Stomach smooth muscle (tissue), 2 donors: ENCODE data around the gene SKOR2.
"Not testable (repeated sequence)": the region's sequence is repeated elsewhere in the genome, so short reads cannot be mapped to it uniquely, and the experiment has no call there.

ENCODE experiments used
- H3K27ac ChIP-seq: one replicate; pipeline ENCODE4 v1.7.0; 2013; ENCODE audit warnings: mild to moderate bottlenecking, low read length, inconsistent platforms
- H3K27me3 ChIP-seq, 2 donors: one replicate each; pipeline ENCODE4 v1.7.0; 2013; ENCODE audit warnings: low read length in 2 of 2; ENCODE audit not compliant: insufficient read depth in 2 of 2, control insufficient read depth in 1 of 2
- H3K36me3 ChIP-seq, 2 donors: one replicate each; pipeline ENCODE4 v1.7.0; 2013; ENCODE audit warnings: low read length in 2 of 2; ENCODE audit not compliant: control insufficient read depth in 2 of 2, insufficient read depth in 2 of 2
- H3K4me1 ChIP-seq: one replicate; pipeline ENCODE4 v1.7.0; 2013; ENCODE audit warnings: low read length; ENCODE audit not compliant: control insufficient read depth, insufficient read depth
- H3K4me3 ChIP-seq, 2 donors: one replicate each; pipeline ENCODE4 v1.7.0; 2013; ENCODE audit warnings: low read length in 2 of 2
- H3K9ac ChIP-seq, 2 donors: one replicate each; pipeline ENCODE4 v1.7.0; 2013; ENCODE audit warnings: low read length in 2 of 2, mild to moderate bottlenecking in 1 of 2
- H3K9me3 ChIP-seq, 2 donors: one replicate each; pipeline ENCODE4 v1.7.0; 2013; ENCODE audit warnings: low read length in 2 of 2; ENCODE audit not compliant: control insufficient read depth in 2 of 2
- donor health status: healthy.
- donor health status: Pancreatic carcinoma.

The SKOR2 gene

DNA sequence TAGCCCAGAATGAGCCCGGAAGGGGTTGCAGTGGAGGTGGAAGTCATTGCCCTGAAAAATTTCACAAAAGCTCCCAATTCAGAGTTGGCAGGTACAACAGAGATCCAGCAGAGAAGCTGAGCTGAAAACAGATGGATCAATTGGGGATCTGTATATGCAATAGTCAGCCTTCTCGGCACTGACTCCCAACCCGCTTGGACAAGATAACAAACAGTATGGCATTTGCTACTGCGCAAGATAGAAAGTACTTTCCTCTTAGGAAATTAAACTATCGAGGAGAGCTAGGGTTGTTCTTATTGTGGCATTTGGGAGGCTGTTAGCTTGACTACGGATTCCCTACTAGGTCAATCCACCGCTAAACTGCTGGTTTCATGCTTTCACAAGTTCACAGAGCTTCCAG lies 63.7 kb downstream of the SKOR2 start:
- H3K27ac ChIP-seq = no peak overlapping the region
- no peak overlapping the region for H3K4me3 ChIP-seq
- no peak overlapping the region for H3K9ac ChIP-seq
- no peaks in the 10 kb centered on the region for H3K4me1 ChIP-seq
- no peaks in the 10 kb centered on the region for H3K9me3 ChIP-seq
- no peaks in the 10 kb centered on the region for H3K27me3 ChIP-seq
- no peaks in the 10 kb centered on the region for H3K36me3 ChIP-seq

DNA sequence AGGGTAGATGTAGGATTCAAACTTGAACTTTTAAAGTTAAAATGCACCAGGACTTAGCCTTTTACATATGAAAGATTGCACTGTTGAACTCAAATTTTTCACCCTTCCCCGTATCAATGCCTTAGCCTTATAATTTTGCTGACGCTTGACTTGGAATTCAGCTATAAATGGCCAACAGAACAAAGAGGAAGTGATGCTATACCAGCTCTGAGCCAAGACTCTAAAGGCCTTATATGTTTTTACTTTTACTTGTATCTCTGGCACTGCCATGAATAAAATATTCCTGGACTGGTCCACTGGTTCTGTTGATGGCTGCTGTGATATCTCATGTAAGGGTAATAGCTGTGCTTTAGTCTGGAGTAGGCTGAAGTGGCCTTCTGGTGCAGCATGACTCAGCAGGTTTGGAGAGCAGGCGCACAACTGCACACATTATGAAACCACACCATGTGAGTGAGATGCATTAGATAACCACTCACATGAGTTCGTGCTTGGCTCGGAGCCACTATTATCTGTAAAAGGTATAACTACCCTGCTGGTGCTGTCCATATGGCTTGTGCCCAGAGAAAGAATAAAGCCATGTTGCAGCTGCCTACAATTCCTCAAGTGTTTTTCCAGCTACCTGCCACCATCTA lies 66.9 kb downstream of the SKOR2 start:
- Histone ChIP-seq H3K4me1 (no peaks in the 10 kb centered on the region), H3K27me3 (no peaks in the 10 kb centered on the region), H3K9me3 (no peaks in the 10 kb centered on the region), H3K27ac (no peak overlapping the region), H3K9ac (no peak overlapping the region), H3K36me3 (no peaks in the 10 kb centered on the region), H3K4me3 (no peak overlapping the region)

DNA sequence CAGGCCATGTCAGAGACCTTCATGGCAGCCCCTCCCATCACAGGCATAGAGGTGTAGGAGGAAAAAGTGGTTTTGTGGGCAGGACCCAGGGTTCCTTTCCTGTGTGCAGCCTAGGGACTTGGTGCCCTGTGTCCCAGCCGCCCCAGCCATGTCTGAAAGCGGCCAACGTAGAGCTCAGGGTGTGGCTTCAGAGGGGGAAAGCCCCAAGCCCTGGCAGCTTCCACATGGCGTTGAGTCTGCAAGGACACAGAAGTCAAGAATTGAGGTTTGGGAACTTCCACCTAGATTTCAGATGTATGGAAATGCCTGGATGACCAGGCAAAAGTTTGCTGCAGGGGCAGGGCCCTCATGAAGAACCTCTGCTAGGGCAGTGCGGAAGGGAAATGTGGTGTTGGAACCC lies 69.3 kb downstream of the SKOR2 start:
- not testable (repeated sequence) for H3K4me3 ChIP-seq, H3K9me3 ChIP-seq, H3K27ac ChIP-seq, H3K36me3 ChIP-seq, H3K9ac ChIP-seq, H3K4me1 ChIP-seq, H3K27me3 ChIP-seq

DNA sequence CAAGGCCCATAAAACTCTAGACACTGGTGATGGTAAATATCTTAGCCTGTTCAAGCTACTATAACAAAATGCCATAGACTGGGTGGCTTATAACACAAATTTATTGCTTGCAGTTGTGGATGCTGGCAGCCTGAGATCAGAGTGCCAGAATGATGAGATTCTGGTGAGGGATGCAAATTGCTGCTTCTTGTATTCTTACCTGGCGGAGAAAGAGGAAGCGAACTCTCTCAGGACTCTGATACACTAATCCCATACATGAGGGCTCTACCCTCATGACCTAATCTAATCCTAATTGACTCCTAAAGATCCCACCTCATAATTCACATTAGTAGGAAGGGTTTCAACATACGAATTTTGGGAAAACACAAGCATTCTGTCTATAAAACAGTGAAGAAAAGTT lies 70.7 kb downstream of the SKOR2 start:
- H3K9me3 ChIP-seq = no peaks in the 10 kb centered on the region
- no peaks in the 10 kb centered on the region for H3K27me3 ChIP-seq
- H3K9ac ChIP-seq = no peak overlapping the region
- H3K36me3 ChIP-seq = no peaks in the 10 kb centered on the region
- H3K27ac ChIP-seq = no peak overlapping the region
- H3K4me3 ChIP-seq = no peak overlapping the region
- H3K4me1 ChIP-seq = no peaks in the 10 kb centered on the region

DNA sequence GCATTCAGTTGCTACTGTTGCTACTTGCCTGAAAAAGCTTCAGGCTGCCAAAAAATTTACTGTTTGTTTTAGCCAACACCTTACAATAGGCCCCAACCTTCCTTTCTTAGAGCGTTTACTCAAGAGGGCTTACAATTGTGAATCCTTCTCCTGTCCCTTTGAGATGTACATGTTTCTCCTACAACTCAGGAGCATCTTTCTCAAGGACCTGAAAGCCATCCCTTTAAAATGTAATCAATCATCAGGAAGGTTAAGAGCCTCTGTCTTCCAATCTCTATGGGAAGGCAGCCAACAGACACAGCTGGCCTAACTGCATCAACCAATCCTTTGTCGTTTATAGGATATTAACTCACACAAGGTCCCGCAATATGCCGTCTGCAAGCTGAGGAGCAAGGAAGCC lies 71.9 kb downstream of the SKOR2 start:
- Histone ChIP-seq H3K4me3 (no peak overlapping the region), H3K27ac (no peak overlapping the region), H3K9me3 (no peaks in the 10 kb centered on the region), H3K4me1 (peaks cover 5% of the 10 kb centered on the region), H3K27me3 (no peaks in the 10 kb centered on the region), H3K36me3 (no peaks in the 10 kb centered on the region), H3K9ac (no peak overlapping the region)

DNA sequence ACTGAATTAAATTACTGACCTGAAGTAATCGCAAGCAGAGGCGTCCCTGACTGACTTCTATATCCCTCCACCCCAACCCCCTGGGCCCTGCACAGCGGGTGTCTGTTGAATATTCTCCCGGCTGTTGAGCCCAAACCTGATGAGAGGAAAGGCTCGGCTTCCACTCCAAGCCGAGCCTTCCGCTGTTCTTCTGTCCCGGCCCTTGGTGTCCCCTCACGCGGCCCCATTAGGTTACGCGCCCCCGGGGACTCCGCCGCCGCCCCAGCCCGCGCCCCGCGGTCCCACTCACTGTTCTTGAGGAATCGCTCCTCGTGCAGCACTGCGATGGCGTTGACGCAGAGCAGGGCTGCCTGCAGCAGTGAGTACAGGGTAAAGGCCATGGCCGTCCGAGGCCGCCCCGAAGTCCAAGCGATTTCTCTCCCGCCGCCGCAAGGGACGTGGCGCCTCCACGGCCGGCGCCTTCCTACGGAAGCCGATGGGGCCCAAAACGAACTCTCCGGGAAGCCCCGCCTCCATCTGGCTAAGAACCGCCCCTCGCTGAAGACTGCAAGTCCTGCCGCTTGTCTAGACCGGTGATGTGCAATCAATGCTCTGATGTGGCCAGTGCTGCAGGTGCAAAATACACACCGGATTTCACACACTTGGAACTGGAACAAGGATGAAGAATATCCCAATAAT lies 75.4 kb downstream of the SKOR2 start, which contains the start of gene IER3IP1:
Gene IER3IP1, minus strand, starts transcription at position 467 of the 678 bp plus-strand sequence. Its CDS starts 87 bp downstream, at position 380.
- peak within 1 kb of the TSS; percentile 80 to 87 for H3K4me3 ChIP-seq
- peaks cover 11% of the 10 kb centered on the region for H3K4me1 ChIP-seq
- no peaks in the 10 kb centered on the region for H3K27me3 ChIP-seq
- peak within 1 kb of the TSS; percentile 58 for H3K27ac ChIP-seq
- H3K9me3 ChIP-seq = no peaks in the 10 kb centered on the region
- no peaks in the 10 kb centered on the region for H3K36me3 ChIP-seq
- H3K9ac ChIP-seq = peak within 1 kb of the TSS; percentile 86 to 92

DNA sequence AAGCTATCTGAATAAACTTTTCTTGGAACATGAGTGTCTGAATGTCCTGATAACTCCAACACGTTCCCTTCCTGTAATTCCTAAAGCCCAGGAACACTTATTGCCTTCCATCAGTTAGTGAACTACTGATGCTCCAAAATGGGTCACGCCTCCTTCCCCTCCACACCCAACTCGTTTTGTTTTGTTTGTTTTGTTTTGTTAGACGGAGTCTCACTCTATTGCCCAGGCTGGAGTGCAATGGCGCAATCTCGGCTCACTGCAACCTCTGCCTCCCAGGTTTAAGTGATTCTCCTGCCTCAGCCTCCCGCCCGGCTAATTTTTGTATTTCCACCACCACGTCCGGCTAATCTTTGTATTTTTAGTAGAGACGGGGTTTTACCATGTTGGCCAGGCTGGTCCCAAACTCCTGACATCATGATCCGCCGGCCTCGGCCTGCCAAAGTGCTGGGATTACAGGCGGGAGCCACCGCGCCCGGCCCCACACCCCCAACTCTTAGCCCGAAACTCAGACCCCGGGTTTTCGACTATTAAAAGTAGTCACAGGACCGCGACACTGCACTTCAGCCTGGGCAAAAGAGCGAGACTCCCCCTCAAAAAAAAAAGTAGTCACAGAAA lies 76.1 kb downstream of the SKOR2 start:
- peak overlapping the region; percentile 58 for H3K27ac ChIP-seq

DNA sequence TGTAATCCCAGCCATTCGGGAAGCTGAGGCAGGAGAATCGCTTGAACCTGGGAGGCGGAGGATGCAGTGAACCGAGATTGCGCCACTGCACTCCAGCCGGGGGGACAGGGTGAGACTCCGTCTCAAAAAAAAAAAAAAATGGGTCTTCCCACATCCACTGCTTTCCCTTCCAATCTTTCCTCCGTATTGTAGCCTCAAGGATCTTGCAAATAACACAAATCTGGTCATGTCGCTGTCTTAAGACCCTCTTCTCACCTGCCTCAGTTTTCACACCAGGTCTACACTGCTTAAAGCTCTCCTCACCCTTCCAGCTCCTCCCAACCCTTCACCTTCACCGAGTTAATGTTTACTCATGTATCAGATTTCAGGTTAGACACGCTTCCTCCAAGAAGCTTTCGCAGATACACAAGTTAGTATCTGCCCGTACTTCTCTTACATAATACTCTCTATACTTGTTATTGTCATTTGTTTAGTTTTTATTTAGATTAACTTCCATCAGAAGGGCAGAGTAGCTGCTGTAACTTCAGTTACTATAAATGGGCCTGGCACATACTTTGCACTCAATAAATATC lies 76.8 kb downstream of the SKOR2 start:
- Histone ChIP-seq H3K36me3 (no peaks in the 10 kb centered on the region), H3K27ac (no peak overlapping the region), H3K27me3 (no peaks in the 10 kb centered on the region), H3K9me3 (no peaks in the 10 kb centered on the region), H3K9ac (peak overlapping the region; percentile 86 to 92), H3K4me1 (peaks cover 11% of the 10 kb centered on the region), H3K4me3 (peak overlapping the region; percentile 80 to 87)

More for the DNA sequence above, 76.1 kb downstream of the SKOR2 start:
- no peaks in the 10 kb centered on the region for H3K9me3 ChIP-seq
- peak overlapping the region; percentile 80 to 87 for H3K4me3 ChIP-seq
- peaks cover 11% of the 10 kb centered on the region for H3K4me1 ChIP-seq
- H3K27me3 ChIP-seq = no peaks in the 10 kb centered on the region
- peak overlapping the region; percentile 86 to 92 for H3K9ac ChIP-seq
- no peaks in the 10 kb centered on the region for H3K36me3 ChIP-seq

DNA sequence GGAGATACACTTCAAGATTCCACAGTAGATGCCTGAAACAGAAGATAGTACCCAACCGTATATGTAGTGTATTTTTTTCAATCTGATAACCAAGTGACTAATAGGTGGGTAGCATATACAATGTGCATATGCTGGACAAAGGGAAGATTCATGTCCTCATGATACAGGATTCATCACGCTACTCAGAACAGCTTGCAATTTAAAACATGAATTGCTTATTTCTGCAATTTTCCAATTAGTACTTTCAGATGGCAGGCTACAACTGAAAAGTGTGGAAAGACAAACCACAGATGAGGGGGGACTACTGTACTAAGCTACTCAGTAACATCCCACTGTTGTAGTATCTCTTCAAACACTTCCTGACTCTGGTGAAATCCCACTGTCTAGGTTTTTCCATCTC lies 79.0 kb downstream of the SKOR2 start:
- Histone ChIP-seq H3K36me3 (no peaks in the 10 kb centered on the region), H3K27me3 (no peaks in the 10 kb centered on the region), H3K4me3 (no peak overlapping the region), H3K9ac (no peak overlapping the region), H3K9me3 (no peaks in the 10 kb centered on the region), H3K4me1 (peaks cover 11% of the 10 kb centered on the region), H3K27ac (no peak overlapping the region)

DNA sequence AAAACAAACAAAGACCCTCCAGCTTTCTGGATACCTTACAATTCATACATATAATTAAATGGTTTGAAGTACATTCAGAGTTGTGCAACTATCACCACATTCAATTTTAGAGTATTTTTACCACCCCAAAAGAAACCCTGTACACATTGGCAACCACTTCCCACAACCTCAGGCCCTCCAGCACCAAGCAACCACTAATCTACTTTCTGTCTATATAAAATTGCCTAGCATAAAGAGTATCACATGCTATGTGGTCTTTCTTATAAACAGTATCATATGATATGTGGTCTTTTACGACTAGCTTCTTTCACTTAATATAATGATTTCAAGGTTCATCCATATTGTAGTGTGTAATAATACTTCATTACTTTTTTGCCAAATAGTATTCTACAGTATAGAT lies 82.5 kb downstream of the SKOR2 start:
- Histone ChIP-seq H3K4me1 (no peaks in the 10 kb centered on the region), H3K4me3 (no peak overlapping the region), H3K36me3 (no peaks in the 10 kb centered on the region)

More for the DNA sequence above, 82.5 kb downstream of the SKOR2 start:
- Histone ChIP-seq H3K9ac (no peak overlapping the region), H3K27ac (no peak overlapping the region), H3K27me3 (no peaks in the 10 kb centered on the region), H3K9me3 (no peaks in the 10 kb centered on the region)
